Stimulated activated CD4-positive, alpha-beta T cell treated with anti-CD3 and anti-CD28 coated beads, TNF-alpha, amount 100 ng/mL, for 4 hours (primary cell): ENCODE measurements around the gene TFF1.

ENCODE experiments used
- DNase-seq, 3 experiments: peaks; one replicate each; pipeline ENCODE4 v3.0.0-alpha.2; 2020; ENCODE audit warnings: low read depth in 3 of 3

The TFF1 gene

GRCh38 chr21:42317826-42318746 lies 48.2 kb downstream of the TFF1 start:
- DNase-seq, result no peak

GRCh38 chr21:42317341-42317741 lies 49.0 kb downstream of the TFF1 start:
- no peak for DNase-seq

- no peak for DNase-seq
Measured at GRCh38 chr21:42316891-42317290, 49.4 kb downstream of the TFF1 start.

GRCh38 chr21:42315296-42315891 lies 50.9 kb downstream of the TFF1 start, which contains the start of gene TFF3:
Gene TFF3, minus strand, starts transcription at chr21:42315409. Its CDS starts 35 bp downstream, at chr21:42315374.
- DNase-seq, result no peak

GRCh38 chr21:42314616-42315295 lies 51.6 kb downstream of the TFF1 start:
- no peak for DNase-seq

GRCh38 chr21:42313501-42313969 lies 52.8 kb downstream of the TFF1 start:
- no peak for DNase-seq

- DNase-seq, result no peak
Measured at GRCh38 chr21:42312626-42313104, 53.7 kb downstream of the TFF1 start.
